ES-I3 (cell line): Measurements from ENCODE around the gene CBARP.

Experiments used
- H3K36me3 ChIP-seq: 2 replicates; pipeline ENCODE4 v1.6.1; 2013; ENCODE audit warnings: mild to moderate bottlenecking, low read length, control low read depth, moderate library complexity; ENCODE audit not compliant: insufficient read depth
- H3K4me1 ChIP-seq: 2 replicates; pipeline ENCODE4 v1.6.1; 2013; ENCODE audit warnings: mild to moderate bottlenecking, control low read depth, low read length; ENCODE audit not compliant: insufficient read depth
- H3K9ac ChIP-seq: 2 replicates; pipeline ENCODE4 v1.6.1; 2013; ENCODE audit warnings: low read depth, mild to moderate bottlenecking, low read length, moderate library complexity
- H3K9me3 ChIP-seq: 2 replicates; pipeline ENCODE4 v1.6.1; 2013; ENCODE audit warnings: mild to moderate bottlenecking, low read length, moderate library complexity; ENCODE audit not compliant: control insufficient read depth, insufficient read depth

Gene CBARP

GRCh38 chr19:1237754-1238368, at the start of gene CBARP:
TSS of gene CBARP (minus strand) at chr19:1238005. CDS start at chr19:1236100, 1,905 bp downstream.
- H3K9ac ChIP-seq: peak within 1 kb of the TSS; percentile 88

DNA sequence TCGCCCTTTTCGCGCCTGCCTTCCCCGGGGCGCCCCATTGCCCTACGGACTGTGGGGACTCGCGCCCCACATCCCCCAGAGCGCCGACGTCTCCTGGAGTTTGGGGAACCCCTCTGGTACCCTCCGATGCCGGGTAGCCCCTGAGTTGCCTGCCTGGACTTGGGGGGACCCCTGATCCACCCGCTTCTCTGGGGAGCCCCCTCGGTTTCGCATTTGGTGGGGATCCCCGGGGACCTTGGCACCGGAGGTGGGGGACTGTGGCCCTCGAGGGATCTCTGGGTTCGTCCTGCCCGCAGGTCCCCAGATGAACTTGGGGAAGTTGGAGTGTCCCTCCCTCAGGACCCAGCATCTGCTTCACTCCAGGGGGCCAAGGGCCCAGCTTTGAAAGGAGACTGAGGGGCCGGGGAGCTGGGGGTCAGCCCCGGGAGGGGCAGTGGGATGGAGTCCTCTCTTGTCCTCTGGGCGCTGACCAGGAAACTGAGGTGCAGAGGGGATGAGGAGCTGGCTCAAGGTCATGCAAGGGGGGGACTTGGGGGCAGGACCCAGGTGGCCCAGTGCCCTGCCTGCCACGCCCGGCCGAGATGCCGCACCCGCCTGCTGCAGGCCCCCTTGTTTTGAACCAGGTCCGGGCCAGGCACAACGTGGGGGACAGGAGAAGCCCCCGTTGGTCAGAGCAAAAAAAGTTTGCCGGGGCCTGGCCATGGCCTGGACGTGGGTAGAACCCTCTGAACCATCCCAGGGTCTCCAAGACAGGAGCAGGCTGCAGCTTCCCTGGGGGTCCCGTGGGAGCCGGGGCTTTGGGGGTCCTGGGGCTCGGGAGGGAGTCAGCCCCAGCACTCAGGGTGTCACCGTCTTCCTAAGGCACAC, 48.9 kb upstream of the CBARP start:
- Histone ChIP-seq H3K36me3 (no peaks in the 10 kb centered on the region), H3K9me3 (no peaks in the 10 kb centered on the region), H3K4me1 (no peaks in the 10 kb centered on the region; the same call in 1 of the 2 replicates), H3K9ac (peak overlapping the region; percentile 57)

More at GRCh38 chr19:1237754-1238368, at the start of gene CBARP:
- Histone ChIP-seq H3K4me1 (no peaks in the 10 kb centered on the region; the same call in 1 of the 2 replicates), H3K36me3 (no peaks in the 10 kb centered on the region), H3K9me3 (no peaks in the 10 kb centered on the region)

DNA sequence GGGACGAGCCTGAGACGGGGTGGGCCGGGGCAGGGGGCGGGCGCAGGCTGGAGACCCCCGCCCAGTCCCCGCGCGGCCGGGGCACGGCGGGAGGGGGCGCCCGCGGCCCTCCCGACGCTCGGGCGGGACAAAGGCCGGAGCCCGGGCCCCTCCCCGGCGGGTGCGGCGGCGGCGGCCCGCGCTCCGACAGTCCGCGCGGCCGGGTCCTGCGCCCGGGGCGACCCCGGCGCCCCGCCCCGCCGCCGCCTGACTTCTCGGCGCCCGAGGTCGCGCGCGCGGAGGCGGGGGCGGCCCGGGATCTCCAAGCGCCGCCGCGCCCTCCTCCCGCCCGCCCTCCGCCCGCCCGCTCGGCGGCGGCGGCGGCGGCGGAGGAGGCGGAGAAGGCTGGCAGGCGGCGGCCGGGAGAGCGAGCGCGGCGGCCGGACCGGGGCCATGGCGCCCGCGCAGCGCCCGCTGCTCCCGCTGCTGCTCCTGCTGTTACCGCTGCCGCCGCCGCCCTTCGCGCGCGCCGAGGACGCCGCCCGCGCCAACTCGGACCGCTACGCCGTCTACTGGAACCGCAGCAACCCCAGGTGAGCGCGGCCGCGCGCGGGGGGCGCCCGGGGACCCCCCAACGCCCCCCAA, 48.0 kb upstream of the CBARP start, which contains the start of gene EFNA2:
EFNA2 (plus strand) TSS at position 137 of the 624 bp plus-strand sequence; CDS start at position 433, 296 bp downstream.
- Histone ChIP-seq H3K9me3 (no peaks in the 10 kb centered on the region), H3K36me3 (no peaks in the 10 kb centered on the region), H3K4me1 (no peaks in the 10 kb centered on the region; the same call in 1 of the 2 replicates), H3K9ac (peak within 1 kb of the TSS; percentile 57)

DNA sequence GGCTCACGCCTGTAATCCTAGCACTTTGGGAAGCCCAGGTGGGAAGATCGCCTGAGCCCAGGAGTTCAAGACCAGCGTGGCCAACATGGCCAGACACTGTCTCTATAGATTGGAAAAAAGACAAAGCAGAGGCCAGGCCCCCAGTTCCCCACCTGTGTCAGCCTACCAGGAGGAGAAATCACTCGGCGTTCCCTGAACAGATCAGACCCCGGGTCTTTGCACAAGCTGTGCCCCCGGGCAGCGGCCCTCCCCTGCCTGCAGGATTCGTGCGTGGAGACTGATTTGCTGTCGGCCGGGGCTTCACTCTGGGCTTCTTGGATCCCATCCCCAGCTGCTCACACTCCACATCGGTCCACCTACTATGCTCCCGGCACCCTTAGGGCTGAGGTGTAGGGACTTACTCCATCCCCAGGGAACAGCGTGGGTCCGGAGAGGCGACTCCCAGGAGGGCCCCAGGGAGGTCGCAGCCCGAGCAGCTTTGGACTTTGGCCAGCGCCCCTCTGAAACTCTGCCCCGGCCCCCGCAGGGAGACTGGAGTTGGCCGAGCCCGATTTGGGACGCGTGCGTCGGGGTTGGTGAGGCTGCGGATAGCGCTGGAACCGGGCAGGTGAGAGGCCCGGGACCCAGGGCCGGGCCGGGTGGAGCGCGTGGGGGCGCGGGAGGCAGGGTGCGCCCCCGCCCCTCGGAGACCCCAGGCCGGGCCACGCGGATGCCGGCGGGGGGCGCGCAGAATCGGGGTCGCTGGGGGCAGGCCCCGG, 47.4 kb upstream of the CBARP start:
- peak overlapping the region; percentile 25; the same call in 1 of the 2 replicates for H3K9ac ChIP-seq
- H3K4me1 ChIP-seq: no peaks in the 10 kb centered on the region; the same call in 1 of the 2 replicates
- H3K9me3 ChIP-seq: no peaks in the 10 kb centered on the region
- H3K36me3 ChIP-seq: no peaks in the 10 kb centered on the region

- Histone ChIP-seq H3K9ac (no peak overlapping the region), H3K4me1 (no peaks in the 10 kb centered on the region; the same call in 1 of the 2 replicates), H3K9me3 (no peaks in the 10 kb centered on the region), H3K36me3 (no peaks in the 10 kb centered on the region)
Measured at GRCh38 chr19:1284293-1284978, 46.6 kb upstream of the CBARP start.

GRCh38 chr19:1283917-1284292, 46.1 kb upstream of the CBARP start:
- no peak overlapping the region for H3K9ac ChIP-seq
- no peaks in the 10 kb centered on the region for H3K36me3 ChIP-seq
- H3K4me1 ChIP-seq: no peaks in the 10 kb centered on the region; the same call in 1 of the 2 replicates
- H3K9me3 ChIP-seq: no peaks in the 10 kb centered on the region

DNA sequence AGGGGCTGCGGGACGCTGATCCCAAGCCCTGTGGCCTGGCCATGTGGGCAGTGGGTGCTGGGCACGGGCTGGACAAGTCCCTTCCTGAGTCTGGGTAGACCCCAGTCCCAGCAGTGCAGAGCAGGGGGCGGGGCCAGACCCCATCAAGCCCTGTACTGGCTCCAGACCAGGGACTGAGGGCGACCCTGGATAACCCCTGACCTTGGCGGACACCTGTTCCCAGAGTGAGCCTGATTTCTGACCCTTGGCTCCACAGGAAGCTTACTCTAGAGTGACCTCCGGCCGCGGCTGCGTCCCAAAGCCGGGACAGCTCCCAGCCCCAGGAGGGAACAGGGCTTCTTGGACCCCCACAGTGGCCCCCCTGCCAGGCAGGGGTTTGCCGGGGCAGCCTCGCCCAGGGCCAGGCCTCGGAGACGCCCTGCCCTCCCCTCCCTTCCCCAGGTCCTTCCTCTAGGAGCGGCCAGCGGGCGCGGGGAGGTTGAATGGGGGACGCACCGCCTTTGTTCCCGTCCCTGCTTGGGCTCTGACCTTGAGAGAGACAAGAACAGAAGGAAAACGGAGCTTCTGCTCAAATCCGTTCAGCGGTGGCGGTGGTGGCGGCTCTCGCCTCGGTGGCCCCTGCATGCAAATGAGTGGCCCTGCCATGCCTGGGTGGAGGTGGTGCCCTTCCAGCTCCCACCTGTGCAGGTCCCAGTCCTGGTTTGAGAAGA, 45.6 kb upstream of the CBARP start:
- no peak overlapping the region for H3K9ac ChIP-seq
- H3K4me1 ChIP-seq: no peaks in the 10 kb centered on the region; the same call in 1 of the 2 replicates

DNA sequence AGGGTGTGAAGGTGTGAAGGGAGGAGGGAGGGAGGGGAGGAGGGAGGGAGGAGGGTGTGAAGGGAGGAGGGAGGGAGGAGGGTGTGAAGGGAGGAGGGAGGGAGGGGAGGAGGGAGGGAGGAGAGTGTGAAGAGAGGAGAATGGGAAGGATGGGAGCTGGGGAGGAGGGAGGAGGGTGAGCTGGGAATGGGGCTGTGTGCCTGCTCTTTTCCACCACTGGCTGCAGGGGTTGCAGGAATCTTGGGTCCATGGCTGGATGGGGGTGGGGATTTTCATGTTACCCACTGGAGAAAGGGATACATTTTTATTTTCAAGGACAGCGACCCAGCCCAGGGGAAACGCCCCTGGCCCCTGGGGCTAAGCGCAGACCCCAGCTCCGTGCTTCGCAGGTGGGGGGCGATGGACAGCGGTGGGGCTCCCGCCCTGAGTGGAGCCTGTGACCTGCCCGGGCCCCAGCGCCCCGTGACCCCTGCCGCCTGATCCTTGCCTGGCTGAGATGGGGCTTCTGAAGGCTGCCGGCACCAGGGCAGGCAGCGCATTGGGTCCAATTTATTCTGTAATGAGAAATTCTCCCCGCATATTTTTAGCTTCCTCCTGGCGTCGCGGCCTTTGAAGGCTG, 44.9 kb upstream of the CBARP start:
- Histone ChIP-seq H3K4me1 (no peaks in the 10 kb centered on the region; the same call in 1 of the 2 replicates), H3K36me3 (no peaks in the 10 kb centered on the region), H3K9ac (no peak overlapping the region), H3K9me3 (no peaks in the 10 kb centered on the region)

More for the DNA sequence above, 45.6 kb upstream of the CBARP start:
- no peaks in the 10 kb centered on the region for H3K9me3 ChIP-seq
- no peaks in the 10 kb centered on the region for H3K36me3 ChIP-seq

DNA sequence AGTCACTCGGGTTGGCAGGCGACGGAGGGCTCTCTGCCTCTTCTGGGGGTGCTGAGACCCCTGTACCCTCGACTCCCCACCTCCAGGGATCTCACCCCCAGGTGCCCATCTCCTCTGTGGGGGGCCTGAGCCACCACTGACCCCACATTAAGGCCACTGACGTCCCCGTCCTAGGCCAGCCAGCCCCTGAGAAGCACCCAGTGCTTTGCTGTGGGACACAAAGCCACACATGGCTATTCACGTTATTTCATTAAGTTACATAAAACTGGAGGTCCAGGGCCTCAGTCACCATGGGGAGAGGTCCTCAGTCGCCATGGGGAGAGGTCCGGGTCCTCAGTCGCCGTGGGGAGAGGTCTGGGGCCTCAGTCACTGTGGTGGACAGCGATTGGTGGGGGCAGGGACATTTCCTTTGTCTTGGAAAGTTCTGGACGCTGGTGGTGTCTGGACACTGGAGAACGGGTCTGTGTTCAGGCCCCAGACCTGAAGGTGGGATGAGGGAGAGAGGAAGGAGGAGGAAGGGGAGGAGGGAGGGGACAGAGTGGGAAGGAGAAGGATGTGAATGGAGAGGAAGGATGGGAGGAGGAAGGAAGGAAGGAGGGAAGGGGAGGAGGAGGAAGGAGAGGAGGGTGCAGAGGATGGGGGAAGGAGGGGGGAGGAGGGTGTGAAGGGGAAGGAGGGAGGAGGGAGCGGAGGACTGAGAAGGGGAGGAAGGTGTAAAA, 43.9 kb upstream of the CBARP start:
- Histone ChIP-seq H3K9me3 (no peaks in the 10 kb centered on the region), H3K9ac (no peak overlapping the region), H3K4me1 (no peaks in the 10 kb centered on the region; the same call in 1 of the 2 replicates), H3K36me3 (no peaks in the 10 kb centered on the region)

- Histone ChIP-seq H3K9me3 (no peaks in the 10 kb centered on the region), H3K36me3 (no peaks in the 10 kb centered on the region), H3K4me1 (no peaks in the 10 kb centered on the region; the same call in 1 of the 2 replicates), H3K9ac (no peak overlapping the region)
Measured at GRCh38 chr19:1280636-1281568, 43.1 kb upstream of the CBARP start.

DNA sequence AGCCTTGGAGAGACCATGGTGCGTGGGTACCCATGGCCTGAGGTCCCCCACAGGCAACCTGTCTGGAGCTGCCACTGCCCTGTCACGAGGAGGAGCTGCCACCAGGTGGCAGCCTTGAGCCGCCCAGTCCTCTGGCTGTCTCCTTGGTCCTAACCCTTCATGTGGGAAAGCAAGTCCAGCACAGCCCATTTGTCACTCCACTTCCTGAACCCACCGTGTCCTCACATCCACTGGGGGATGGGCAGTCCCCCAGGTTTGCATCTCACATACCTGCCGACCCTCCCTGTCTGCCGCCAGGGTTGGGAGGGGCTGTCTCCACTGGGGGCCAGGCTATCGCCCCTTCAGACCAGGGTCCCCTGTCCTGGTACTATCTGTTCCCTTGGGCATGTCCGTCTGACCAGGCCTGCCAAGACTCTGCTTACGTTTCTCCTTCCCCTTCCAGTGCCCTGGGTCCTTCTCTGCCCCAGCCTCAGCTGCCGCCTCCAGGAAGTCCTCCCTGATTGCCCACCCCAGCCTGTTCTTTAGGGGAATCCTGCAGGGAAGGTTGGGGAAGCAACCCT, 42.1 kb upstream of the CBARP start:
- Histone ChIP-seq H3K9ac (no peak overlapping the region), H3K36me3 (no peaks in the 10 kb centered on the region), H3K4me1 (no peaks in the 10 kb centered on the region; the same call in 1 of the 2 replicates), H3K9me3 (no peaks in the 10 kb centered on the region)
